Trophoblast cell (in vitro differentiated cells and primary cell): ENCODE data around the gene TDRD12.

ENCODE experiments used
- DNase-seq, 2 donors: peaks; one replicate each; pipeline ENCODE4 v3.0.0-alpha.2; 2016
- H2AFZ ChIP-seq: 2 replicates; pipeline ENCODE4 v1.6.1; 2013; ENCODE audit warnings: low read length, moderate library complexity, mild to moderate bottlenecking; ENCODE audit not compliant: insufficient read depth, poor library complexity
- H2AK5ac ChIP-seq: 2 replicates; pipeline ENCODE4 v1.6.1; 2013; ENCODE audit warnings: mild to moderate bottlenecking, low read length
- H2BK120ac ChIP-seq: 2 replicates; pipeline ENCODE4 v1.6.1; 2013; ENCODE audit warnings: low read length, mild to moderate bottlenecking, moderate library complexity; ENCODE audit not compliant: insufficient read depth, poor library complexity
- H2BK12ac ChIP-seq: 2 replicates; pipeline ENCODE4 v1.6.1; 2013; ENCODE audit warnings: mild to moderate bottlenecking, low read length, moderate library complexity
- H2BK5ac ChIP-seq: 2 replicates; pipeline ENCODE4 v1.6.1; 2013; ENCODE audit warnings: low read length, low read depth, moderate library complexity, mild to moderate bottlenecking; ENCODE audit not compliant: poor library complexity
- H3K14ac ChIP-seq: 2 replicates; pipeline ENCODE4 v1.6.1; 2013; ENCODE audit warnings: mild to moderate bottlenecking, low read length
- H3K18ac ChIP-seq: 2 replicates; pipeline ENCODE4 v1.6.1; 2013; ENCODE audit warnings: mild to moderate bottlenecking, low read length
- H3K23ac ChIP-seq: 2 replicates; pipeline ENCODE4 v1.6.1; 2013; ENCODE audit warnings: low read length
- H3K27ac ChIP-seq: 2 replicates; pipeline ENCODE4 v1.5.1; 2013; ENCODE audit warnings: low read depth, mild to moderate bottlenecking, inconsistent platforms, low read length, moderate library complexity
- H3K27me3 ChIP-seq: 2 replicates; pipeline ENCODE4 v1.6.1; 2013; ENCODE audit warnings: inconsistent platforms, mild to moderate bottlenecking, low read length, moderate library complexity; ENCODE audit not compliant: insufficient read depth
- H3K36me3 ChIP-seq, 2 experiments: 1 replicate in 1 of 2; 2 replicates in 1 of 2; pipeline ENCODE4 v1.6.1; 2013; ENCODE audit warnings: low read length in 2 of 2, mild to moderate bottlenecking in 2 of 2, moderate library complexity in 1 of 2; ENCODE audit not compliant: insufficient read depth in 2 of 2, control insufficient read depth in 1 of 2
- H3K4ac ChIP-seq: 2 replicates; pipeline ENCODE4 v1.6.1; 2013; ENCODE audit warnings: low read depth, mild to moderate bottlenecking, low read length, moderate library complexity
- H3K4me1 ChIP-seq, 2 experiments: 1 replicate in 1 of 2; 2 replicates in 1 of 2; pipeline ENCODE4 v1.6.1; 2013; ENCODE audit warnings: low read length in 2 of 2, mild to moderate bottlenecking in 2 of 2, moderate library complexity in 1 of 2; ENCODE audit not compliant: insufficient read depth in 2 of 2, control insufficient read depth in 1 of 2
- H3K4me2 ChIP-seq: 2 replicates; pipeline ENCODE4 v1.6.1; 2013; ENCODE audit warnings: inconsistent platforms, mild to moderate bottlenecking, low read length, moderate library complexity
- H3K4me3 ChIP-seq: 2 replicates; pipeline ENCODE4 v1.5.1; 2013; ENCODE audit warnings: mild to moderate bottlenecking, low read depth, low read length, inconsistent platforms
- H3K79me1 ChIP-seq: one replicate; pipeline ENCODE4 v1.6.1; 2013; ENCODE audit warnings: low read length
- H3K79me2 ChIP-seq: 2 replicates; pipeline ENCODE4 v1.6.1; 2013; ENCODE audit warnings: low read length, mild to moderate bottlenecking; ENCODE audit not compliant: control insufficient read depth, insufficient read depth, poor library complexity
- H3K9ac ChIP-seq: 2 replicates; pipeline ENCODE4 v1.6.1; 2013; ENCODE audit warnings: mild to moderate bottlenecking, low read length
- H3K9me3 ChIP-seq: 2 replicates; pipeline ENCODE4 v1.6.1; 2013; ENCODE audit warnings: low read depth, mild to moderate bottlenecking, control low read depth, inconsistent platforms, low read length; ENCODE audit not compliant: insufficient read depth
- H4K12ac ChIP-seq: 2 replicates; pipeline ENCODE4 v1.6.1; 2013; ENCODE audit warnings: low read depth, mild to moderate bottlenecking, low read length, moderate library complexity
- H4K8ac ChIP-seq: 2 replicates; pipeline ENCODE4 v1.6.1; 2013; ENCODE audit warnings: low read depth, mild to moderate bottlenecking, low read length, moderate library complexity
- H4K91ac ChIP-seq: one replicate; pipeline ENCODE4 v1.6.1; 2013; ENCODE audit warnings: low read depth, mild to moderate bottlenecking, low read length, moderate library complexity
- WGBS: extraction: QIAGEN DNeasy Blood & Tissue Kit; methylation state at CpG from one replicate; pipeline ENCODE4 v1.1.7; 2013; ENCODE audit warnings: missing lambda C conversion rate; ENCODE audit not compliant: insufficient read length, insufficient coverage; ENCODE audit errors: extremely low coverage; 5-methylcytosine and 5-hydroxymethylcytosine counted together

TDRD12 gene

DNA sequence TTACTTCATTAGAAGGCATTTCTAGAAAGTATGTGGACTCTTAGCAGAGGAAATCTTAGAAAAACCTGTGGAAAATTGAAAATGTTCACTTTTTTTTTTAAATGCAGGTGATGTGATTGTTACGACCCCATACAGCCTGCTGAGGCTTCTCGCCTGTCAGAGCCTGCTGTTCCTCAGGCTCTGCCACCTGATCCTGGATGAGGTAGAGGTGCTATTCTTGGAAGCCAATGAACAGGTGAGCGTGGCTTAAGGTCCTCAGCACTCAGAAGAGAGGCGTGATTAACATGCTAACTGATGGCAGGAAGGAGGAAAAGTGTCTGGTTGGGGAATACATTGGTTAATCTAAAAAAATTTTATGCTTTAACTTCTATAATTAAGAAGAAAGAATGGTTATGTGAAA, 78.6 kb downstream of the TDRD12 start:
- no peak overlapping the region for H4K8ac ChIP-seq
- no peak overlapping the region for H2BK120ac ChIP-seq
- no peaks in the 10 kb centered on the region for H3K79me1 ChIP-seq
- H3K23ac ChIP-seq: no peak overlapping the region
- no peaks in the 10 kb centered on the region for H3K4me1 ChIP-seq
- no peaks in the 10 kb centered on the region for H3K27me3 ChIP-seq
- no peak overlapping the region for H3K27ac ChIP-seq
- no peak for DNase-seq
- H2BK5ac ChIP-seq: no peak overlapping the region
- H3K9ac ChIP-seq: no peak overlapping the region
- no CpG with 5 or more reads among the region's 4 CpGs for WGBS
- no peak overlapping the region for H3K4me3 ChIP-seq
- no peak overlapping the region for H2AFZ ChIP-seq
- H3K4me2 ChIP-seq: no peak overlapping the region
- H2BK12ac ChIP-seq: no peak overlapping the region
- H3K79me2 ChIP-seq: no peaks in the 10 kb centered on the region
- H3K36me3 ChIP-seq: no peaks in the 10 kb centered on the region
- H2AK5ac ChIP-seq: no peak overlapping the region
- no peak overlapping the region for H3K4ac ChIP-seq
- no peak overlapping the region for H3K14ac ChIP-seq
- H4K91ac ChIP-seq: no peak overlapping the region
- H3K9me3 ChIP-seq: no peaks in the 10 kb centered on the region
- H4K12ac ChIP-seq: no peak overlapping the region
- no peak overlapping the region for H3K18ac ChIP-seq

DNA sequence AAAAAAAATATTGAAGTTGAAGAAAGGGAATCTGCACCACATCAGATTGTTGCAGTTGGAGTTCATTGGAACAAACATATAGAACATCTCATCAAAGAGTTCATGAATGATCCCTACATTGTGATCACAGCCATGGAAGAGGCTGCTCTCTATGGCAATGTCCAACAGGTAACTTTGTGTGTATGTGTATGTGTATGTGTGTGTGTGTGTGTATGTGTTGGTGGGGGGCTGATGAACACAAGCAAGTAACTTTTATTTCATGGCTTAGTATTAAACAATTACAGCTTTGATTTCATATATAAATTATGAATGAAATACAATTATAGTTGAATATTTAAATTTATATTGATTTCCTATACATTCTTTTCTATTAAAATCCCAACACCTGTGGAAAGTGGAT, 80.6 kb downstream of the TDRD12 start:
- Histone ChIP-seq H3K79me1 (no peaks in the 10 kb centered on the region), H4K12ac (no peak overlapping the region), H3K9me3 (no peaks in the 10 kb centered on the region), H3K14ac (no peak overlapping the region), H2BK12ac (no peak overlapping the region), H4K8ac (no peak overlapping the region), H3K36me3 (no peaks in the 10 kb centered on the region), H3K9ac (no peak overlapping the region), H3K4me3 (no peak overlapping the region), H3K4ac (no peak overlapping the region), H3K79me2 (no peaks in the 10 kb centered on the region), H3K4me1 (no peaks in the 10 kb centered on the region), H2AK5ac (no peak overlapping the region), H2BK5ac (no peak overlapping the region), H3K4me2 (no peak overlapping the region), H2AFZ (no peak overlapping the region), H3K18ac (no peak overlapping the region), H2BK120ac (no peak overlapping the region), H3K27ac (no peak overlapping the region), H3K27me3 (no peaks in the 10 kb centered on the region), H4K91ac (no peak overlapping the region), H3K23ac (no peak overlapping the region)
- DNase-seq: no peak

DNA sequence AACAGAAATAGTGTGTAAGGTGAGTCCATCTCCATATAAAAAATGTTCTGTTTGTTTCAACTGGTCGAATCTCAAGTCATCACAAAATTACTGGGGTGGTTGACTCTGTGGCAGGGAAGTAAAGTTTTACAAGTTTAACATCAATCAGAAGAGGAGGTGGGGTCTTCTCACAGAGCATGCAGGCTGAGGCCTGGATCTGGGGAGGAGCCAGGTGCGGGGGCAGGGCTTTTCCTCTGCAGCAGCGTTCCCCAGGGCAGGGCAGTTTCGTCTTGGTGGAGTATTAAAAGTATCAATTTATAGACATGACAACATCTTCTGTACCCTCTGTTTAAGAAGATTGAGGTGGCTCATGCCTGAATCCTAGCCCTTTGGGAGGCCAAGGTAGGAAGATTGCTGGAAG, 81.2 kb downstream of the TDRD12 start:
- no peak overlapping the region for H3K27ac ChIP-seq
- no peak overlapping the region for H4K12ac ChIP-seq
- no peak overlapping the region for H2BK120ac ChIP-seq
- no peak overlapping the region for H3K4me3 ChIP-seq
- H3K79me2 ChIP-seq: no peaks in the 10 kb centered on the region
- WGBS: no CpG with 5 or more reads among the region's 4 CpGs
- H3K9ac ChIP-seq: no peak overlapping the region
- no peak overlapping the region for H3K14ac ChIP-seq
- H3K4ac ChIP-seq: no peak overlapping the region
- no peaks in the 10 kb centered on the region for H3K9me3 ChIP-seq
- H3K18ac ChIP-seq: no peak overlapping the region
- H3K4me2 ChIP-seq: no peak overlapping the region
- no peak overlapping the region for H4K91ac ChIP-seq
- DNase-seq: no peak
- no peak overlapping the region for H2BK12ac ChIP-seq
- no peaks in the 10 kb centered on the region for H3K79me1 ChIP-seq
- H3K23ac ChIP-seq: no peak overlapping the region
- no peak overlapping the region for H2AFZ ChIP-seq
- H4K8ac ChIP-seq: no peak overlapping the region
- H3K36me3 ChIP-seq: no peaks in the 10 kb centered on the region
- H2BK5ac ChIP-seq: no peak overlapping the region
- no peaks in the 10 kb centered on the region for H3K27me3 ChIP-seq
- no peak overlapping the region for H2AK5ac ChIP-seq
- no peaks in the 10 kb centered on the region for H3K4me1 ChIP-seq

DNA sequence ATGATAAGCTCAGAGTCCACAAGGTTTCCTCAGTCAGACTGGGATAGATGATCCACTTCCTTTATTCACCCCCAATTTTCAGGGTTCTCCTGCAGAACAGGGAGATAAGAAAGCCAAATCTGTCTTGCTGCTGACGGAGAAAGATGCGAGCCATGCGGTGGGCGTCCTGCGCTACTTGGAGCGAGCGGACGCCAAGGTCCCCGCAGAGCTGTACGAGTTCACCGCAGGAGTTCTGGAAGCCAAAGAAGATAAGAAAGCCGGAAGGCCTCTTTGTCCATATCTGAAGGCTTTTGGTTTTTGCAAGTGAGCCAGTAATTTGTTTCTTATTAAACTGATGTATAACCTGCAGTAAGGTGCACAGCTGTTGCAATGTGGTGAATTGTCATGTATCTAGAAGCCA, 83.3 kb downstream of the TDRD12 start:
- Histone ChIP-seq H3K4ac (no peak overlapping the region), H2AK5ac (no peak overlapping the region), H3K18ac (no peak overlapping the region), H3K79me1 (no peaks in the 10 kb centered on the region), H4K12ac (no peak overlapping the region), H2AFZ (no peak overlapping the region), H3K9me3 (no peaks in the 10 kb centered on the region), H4K8ac (no peak overlapping the region), H2BK5ac (no peak overlapping the region), H3K14ac (no peak overlapping the region), H3K23ac (no peak overlapping the region), H3K4me3 (no peak overlapping the region), H2BK120ac (no peak overlapping the region), H3K36me3 (no peaks in the 10 kb centered on the region), H4K91ac (no peak overlapping the region), H3K79me2 (no peaks in the 10 kb centered on the region), H3K4me1 (no peaks in the 10 kb centered on the region), H2BK12ac (no peak overlapping the region), H3K27ac (no peak overlapping the region), H3K27me3 (no peaks in the 10 kb centered on the region), H3K9ac (no peak overlapping the region), H3K4me2 (no peak overlapping the region)
- DNase-seq: no peak
- WGBS: no CpG with 5 or more reads among the region's 12 CpGs

GRCh38 chr19:32808236-32808635, 88.7 kb downstream of the TDRD12 start:
- no peaks in the 10 kb centered on the region for H3K79me1 ChIP-seq
- no peak overlapping the region for H3K14ac ChIP-seq
- no peak overlapping the region for H3K18ac ChIP-seq
- no peak overlapping the region for H3K4ac ChIP-seq
- no peak overlapping the region for H4K91ac ChIP-seq
- no peak overlapping the region for H2AFZ ChIP-seq
- H3K4me3 ChIP-seq: peak overlapping the region; percentile 53
- no peaks in the 10 kb centered on the region for H3K79me2 ChIP-seq
- peaks cover 0 to 11% of the 10 kb centered on the region in 2 experiments for H3K4me1 ChIP-seq
- H4K12ac ChIP-seq: no peak overlapping the region
- no peak overlapping the region for H4K8ac ChIP-seq
- DNase-seq: no peak
- H3K4me2 ChIP-seq: no peak overlapping the region
- no peak overlapping the region for H2AK5ac ChIP-seq
- no CpG with 5 or more reads among the region's 4 CpGs for WGBS
- no peak overlapping the region for H3K27ac ChIP-seq
- no peaks in the 10 kb centered on the region for H3K36me3 ChIP-seq
- no peak overlapping the region for H3K9ac ChIP-seq
- no peaks in the 10 kb centered on the region for H3K9me3 ChIP-seq
- no peak overlapping the region for H2BK5ac ChIP-seq
- H2BK120ac ChIP-seq: no peak overlapping the region
- H3K27me3 ChIP-seq: no peaks in the 10 kb centered on the region
- H2BK12ac ChIP-seq: no peak overlapping the region
- H3K23ac ChIP-seq: no peak overlapping the region
